ENCODE results near the gene CRYGS.

GRCh38 chr3:186529201-186529999 is 14.8 kb downstream of the CRYGS start:
- TF ChIP-seq ZNF274 (IDR thresholded peaks at IDR 0.05; ENCODE audit: low read depth, low read length) (no peak), YY1 (IDR thresholded peaks at IDR 0.05; ENCODE audit: insufficient read depth, insufficient read length) (no peak), SUZ12 (IDR thresholded peaks at IDR 0.05; ENCODE audit: extremely low read depth, insufficient read depth, insufficient read length) (no peak)

Data from NT2/D1 (cell line).